ENCODE results near the gene CHRNE.

DNA sequence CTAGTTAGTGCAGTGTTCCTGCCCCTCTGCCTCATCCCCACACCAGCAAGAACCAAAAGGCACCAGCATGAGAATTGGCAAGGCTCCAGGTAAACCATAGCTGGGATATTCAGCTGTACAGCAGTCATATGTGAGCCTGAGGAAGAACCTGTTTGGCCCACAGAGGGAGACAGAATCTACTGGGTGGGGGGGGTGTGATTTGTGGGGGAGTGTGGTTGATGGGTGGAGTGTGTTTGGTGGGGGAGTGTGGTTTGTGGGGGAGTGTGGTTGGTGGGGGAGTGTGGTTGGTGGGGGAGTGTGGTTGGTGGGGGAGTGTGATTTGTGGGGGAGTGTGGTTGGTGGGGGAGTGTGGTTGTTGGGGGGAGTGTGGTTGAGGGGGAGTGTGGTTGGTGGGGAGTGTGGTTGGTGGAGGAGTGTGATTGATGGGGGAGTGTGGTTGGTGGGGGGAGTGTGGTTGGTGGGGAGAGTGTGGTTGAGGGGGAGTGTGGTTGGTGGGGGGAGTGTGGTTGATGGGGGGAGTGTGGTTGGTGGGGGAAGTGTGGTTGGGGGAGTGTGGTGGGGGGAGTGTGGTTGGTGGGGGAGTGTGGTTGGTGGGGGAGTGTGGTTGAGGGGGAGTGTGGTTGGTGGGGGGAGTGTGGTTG lies 50.2 kb downstream of the CHRNE start:
- no peak for TF ChIP-seq POLR2A (IDR thresholded peaks at IDR 0.05; ENCODE audit: low read depth, low read length)
- TF ChIP-seq TAF1 (IDR thresholded peaks at IDR 0.05; ENCODE audit: borderline replicate concordance, low read depth, low read length), result no peak
